IMR-90 (cell line): Measurements from ENCODE around the gene MBTD1. TPM values are rescaled to one million over a fixed set of nuclear protein-coding genes. Genes with fewer than 3 reads are reported as not detected.

Experiments used
- ATAC-seq: fragments of 200-7000 bp; cut with Tn5 transposase; 2 replicates; pipeline ENCODE4 v1.9.1; 2020; ENCODE audit warnings: low read depth, mild to moderate bottlenecking, moderate library complexity
- BruUV-seq: library from RNA; stranded (reverse); fragments of 400-500 nt; replicated peaks from 2 replicates; lab custom pipeline; 2021; lab: Mats Ljungman, UMichigan
- CTCF ChIA-PET: fragments of 300-600 bp; formaldehyde crosslinking; extraction: SDS; loops from one replicate; lab custom pipeline; 2021; ENCODE audit warnings: antibody characterized with exemption; lab: Yijun Ruan, JAX
- POLR2A ChIA-PET: fragments of 300-600 bp; sonication (Branson Sonifier 250); formaldehyde crosslinking; loops from one replicate; lab custom pipeline; 2022; ENCODE audit warnings: antibody characterized with exemption; ENCODE audit not compliant: unreplicated experiment; lab: Charles Lee
- DNase-seq: peaks from one replicate; pipeline ENCODE4 v3.0.0; 2013
- H2AFZ ChIP-seq: replicated peaks from 2 replicates; pipeline ENCODE3; 2013; ENCODE audit warnings: low read length, mild to moderate bottlenecking; ENCODE audit not compliant: poor library complexity
- H2AK5ac ChIP-seq: 2 replicates; pipeline ENCODE4 v1.6.1; 2013; ENCODE audit warnings: low read depth, low read length, inconsistent platforms
- H2AK9ac ChIP-seq: replicated peaks from 2 replicates; pipeline ENCODE3; 2013; ENCODE audit warnings: mild to moderate bottlenecking, low read depth, low read length, moderate library complexity; ENCODE audit not compliant: poor library complexity
- H2BK120ac ChIP-seq: 2 replicates; pipeline ENCODE4 v1.6.1; 2013; ENCODE audit warnings: low read depth, low read length, inconsistent platforms
- H2BK15ac ChIP-seq: 3 replicates; pipeline ENCODE4 v1.6.1; 2013; ENCODE audit warnings: low read depth, low read length, inconsistent platforms
- H2BK20ac ChIP-seq: 2 replicates; pipeline ENCODE4 v1.6.1; 2013; ENCODE audit warnings: low read depth, mild to moderate bottlenecking, inconsistent platforms, low read length, moderate library complexity
- H2BK5ac ChIP-seq: 2 replicates; pipeline ENCODE4 v1.6.1; 2013; ENCODE audit warnings: mild to moderate bottlenecking, low read depth, low read length, inconsistent platforms; ENCODE audit not compliant: poor library complexity, severe bottlenecking
- H3K14ac ChIP-seq: replicated peaks from 2 replicates; pipeline ENCODE4 v1.6.1; 2013; ENCODE audit warnings: low read depth, low read length, inconsistent platforms
- H3K18ac ChIP-seq: 2 replicates; pipeline ENCODE4 v1.6.1; 2013; ENCODE audit warnings: low read depth, low read length, control low read depth
- H3K23ac ChIP-seq: 2 replicates; pipeline ENCODE4 v1.6.1; 2013; ENCODE audit warnings: low read depth, low read length, inconsistent platforms
- H3K27ac ChIP-seq: 2 replicates; pipeline ENCODE4 v1.5.1; 2013; ENCODE audit warnings: mild to moderate bottlenecking, control low read depth, low read length; ENCODE audit not compliant: insufficient read depth
- H3K27me3 ChIP-seq: 2 replicates; pipeline ENCODE4 v1.6.1; 2013; ENCODE audit warnings: low read length; ENCODE audit not compliant: control insufficient read depth, insufficient read depth
- H3K36me3 ChIP-seq: 2 replicates; pipeline ENCODE4 v1.6.1; 2013; ENCODE audit warnings: low read length, mixed read lengths; ENCODE audit not compliant: control insufficient read depth, insufficient read depth
- H3K4ac ChIP-seq: 2 replicates; pipeline ENCODE4 v1.6.1; 2013; ENCODE audit warnings: low read depth, low read length, inconsistent platforms
- H3K4me1 ChIP-seq: 2 replicates; pipeline ENCODE4 v1.6.1; 2013; ENCODE audit warnings: low read length, mixed read lengths; ENCODE audit not compliant: control insufficient read depth, insufficient read depth
- H3K4me2 ChIP-seq: 2 replicates; pipeline ENCODE4 v1.6.1; 2013; ENCODE audit warnings: low read depth, mild to moderate bottlenecking, control low read depth, low read length, moderate library complexity
- H3K4me3 ChIP-seq: 2 replicates; pipeline ENCODE4 v1.5.1; 2013; ENCODE audit warnings: low read depth, mild to moderate bottlenecking, control low read depth, low read length, moderate library complexity; ENCODE audit not compliant: insufficient read depth
- H3K56ac ChIP-seq: 2 replicates; pipeline ENCODE4 v1.6.1; 2013; ENCODE audit warnings: low read length, inconsistent platforms; ENCODE audit not compliant: insufficient read depth; ENCODE audit errors: extremely low read depth
- H3K79me1 ChIP-seq, 2 experiments: 2 replicates each; pipeline ENCODE4 v1.6.1; 2013; ENCODE audit warnings: low read length in 2 of 2, inconsistent platforms in 1 of 2, low read depth in 1 of 2
- H3K9ac ChIP-seq: 2 replicates; pipeline ENCODE4 v1.6.1; 2013; ENCODE audit warnings: low read depth, low read length, control low read depth
- H3K9me1 ChIP-seq: 2 replicates; pipeline ENCODE4 v1.6.1; 2013; ENCODE audit warnings: low read length, inconsistent platforms; ENCODE audit not compliant: insufficient read depth
- H3K9me3 ChIP-seq: 2 replicates; pipeline ENCODE4 v1.6.1; 2013; ENCODE audit warnings: low read length; ENCODE audit not compliant: control insufficient read depth, insufficient read depth
- H4K20me1 ChIP-seq: 2 replicates; pipeline ENCODE4 v1.6.1; 2013; ENCODE audit warnings: low read length, inconsistent platforms; ENCODE audit not compliant: insufficient read depth
- H4K5ac ChIP-seq: 2 replicates; pipeline ENCODE4 v1.6.1; 2013; ENCODE audit warnings: mild to moderate bottlenecking, low read depth, low read length, control low read depth
- H4K8ac ChIP-seq, 2 experiments: 2 replicates each; pipeline ENCODE4 v1.6.1; 2013; ENCODE audit warnings: low read depth in 2 of 2, low read length in 2 of 2, control low read depth in 1 of 2, inconsistent platforms in 1 of 2
- H4K91ac ChIP-seq: 2 replicates; pipeline ENCODE4 v1.6.1; 2013; ENCODE audit warnings: low read depth, low read length, inconsistent platforms; ENCODE audit not compliant: insufficient read depth
- BHLHE40 ChIP-seq: fragments of 150-350 bp; IDR thresholded peaks from 2 replicates; pipeline ENCODE4 v1.6.1; 2016; ENCODE audit warnings: mild to moderate bottlenecking, low read depth, low read length
- CEBPB ChIP-seq: IDR thresholded peaks from 2 replicates; pipeline ENCODE4 v1.6.1; 2012; ENCODE audit warnings: low read depth, low read length, improper control_type of control experiment
- CHD1 ChIP-seq: IDR thresholded peaks from 2 replicates; pipeline ENCODE4 v1.6.1; 2012; ENCODE audit warnings: low read depth, low read length, improper control_type of control experiment
- FOS ChIP-seq: fragments of 150-350 bp; IDR thresholded peaks from 2 replicates; pipeline ENCODE4 v1.6.1; 2016; ENCODE audit warnings: low read depth, low read length
- MAFK ChIP-seq: IDR thresholded peaks from 2 replicates; pipeline ENCODE4 v1.6.1; 2012; ENCODE audit warnings: low read depth, low read length, improper control_type of control experiment
- MAZ ChIP-seq: IDR thresholded peaks from 2 replicates; pipeline ENCODE4 v1.6.1; 2012; ENCODE audit warnings: low read depth, mild to moderate bottlenecking, low read length, improper control_type of control experiment, moderate library complexity, borderline replicate concordance
- MXI1 ChIP-seq: IDR thresholded peaks from 2 replicates; pipeline ENCODE4 v1.6.1; 2012; ENCODE audit warnings: low read depth, mild to moderate bottlenecking, low read length, moderate library complexity, borderline replicate concordance
- NFE2L2 ChIP-seq: fragments of 150-350 bp; IDR thresholded peaks from 2 replicates; pipeline ENCODE4 v1.6.1; 2016; ENCODE audit warnings: low read depth, mild to moderate bottlenecking, low read length
- POLR2A ChIP-seq: IDR thresholded peaks from 2 replicates; pipeline ENCODE4 v1.6.1; 2012; ENCODE audit warnings: mild to moderate bottlenecking, low read depth, low read length
- RAD21 ChIP-seq: IDR thresholded peaks from 2 replicates; pipeline ENCODE4 v1.6.1; 2012; ENCODE audit warnings: low read length, improper control_type of control experiment
- RCOR1 ChIP-seq: IDR thresholded peaks from 2 replicates; pipeline ENCODE4 v1.6.1; 2012; ENCODE audit warnings: mild to moderate bottlenecking, low read length, improper control_type of control experiment; ENCODE audit not compliant: insufficient replicate concordance
- RFX5 ChIP-seq: IDR thresholded peaks from 2 replicates; pipeline ENCODE4 v1.8.0; 2012; ENCODE audit warnings: low read depth, mild to moderate bottlenecking, low read length, moderate library complexity
- SMC3 ChIP-seq: fragments of 150-350 bp; IDR thresholded peaks from 2 replicates; pipeline ENCODE4 v1.6.1; 2016; ENCODE audit warnings: low read depth, mild to moderate bottlenecking, antibody characterized with exemption, low read length, moderate library complexity
- WGBS, 2 experiments: methylation state at CpG; one replicate each; pipeline versions ENCODE4 v1.1.5 to v1.1.7; 2013; ENCODE audit warnings: missing lambda C conversion rate in 2 of 2; ENCODE audit not compliant: insufficient read length in 1 of 2; ENCODE audit errors: extremely low coverage in 2 of 2; 5-methylcytosine and 5-hydroxymethylcytosine counted together
- dilution Hi-C: fragments of 300-500 bp; cut with HindIII; formaldehyde crosslinking; loops from one replicate; pipeline ENCODE4 v1.14.3; 2018; ENCODE audit warnings: low sequenced_read_pairs; ENCODE audit not compliant: unreplicated experiment
- in situ Hi-C: fragments of 300-500 bp; cut with MboI; formaldehyde crosslinking; loops from 3 replicates; pipeline ENCODE4 v1.14.3; 2019; ENCODE audit warnings: low sequenced_read_pairs, inconsistent platforms, mixed read lengths
- intact Hi-C: fragments of 100-400 bp; cut with micrococcal nuclease; formaldehyde crosslinking; loops from 2 replicates; pipeline ENCODE4 v1.10.0; 2022
- polyA plus RNA-seq, 3 experiments: library from polyadenylated mRNA; depleted of rRNA; stranded (reverse); fragments of >200 nt; gene quantifications; 2 replicates each; pipeline ENCODE4 v1.2.3, GENCODE V29; 2012; ENCODE audit warnings: low replicate concordance in 1 of 3
- total RNA-seq: library from RNA; depleted of rRNA; stranded (reverse); fragments of >200 nt; gene quantifications from 2 replicates; pipeline ENCODE4 v1.2.3, GENCODE V29; 2012
- TF ChIP-seq, protein P1 (sequence below): conservative IDR thresholded peaks from 2 replicates; pipeline ENCODE4 v1.5.1; 2012; ENCODE audit warnings: mild to moderate bottlenecking, low read depth, low read length, improper control_type of control experiment
- TF ChIP-seq, protein P2 (sequence below): fragments of 150-350 bp; IDR thresholded peaks from 2 replicates; pipeline ENCODE4 v1.6.1; 2017; ENCODE audit warnings: mild to moderate bottlenecking, antibody characterized with exemption, low read length, low read depth
- TF ChIP-seq, protein P3 (sequence below): fragments of 150-350 bp; IDR thresholded peaks from 2 replicates; pipeline ENCODE4 v1.6.1; 2016; ENCODE audit warnings: low read depth, mild to moderate bottlenecking, low read length, moderate library complexity, borderline replicate concordance

Gene MBTD1
- total and polyA plus RNA-seq, 2 of the 4 experiments (the other 2 are of a cell fraction) = 3.2 to 5.6 TPM

DNA sequence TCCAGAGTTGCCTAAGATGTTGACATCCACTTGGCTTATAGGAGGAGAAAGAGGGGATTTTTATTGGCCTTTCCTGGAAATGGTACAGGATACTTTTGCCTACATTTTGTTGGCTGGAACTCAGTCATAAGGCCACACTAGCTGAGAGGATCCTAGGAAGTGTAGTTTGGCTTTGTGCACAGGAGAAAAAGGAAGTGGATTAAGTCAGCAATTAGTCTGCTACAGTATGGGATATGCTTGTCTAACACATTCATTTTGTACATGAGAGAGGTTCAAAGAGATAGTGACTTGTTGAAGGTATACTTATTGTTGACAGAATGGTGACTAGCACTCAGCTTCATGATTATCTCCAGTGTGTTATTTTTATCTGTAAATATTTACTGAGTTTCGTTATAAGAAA, 10.8 kb upstream of the MBTD1 start:
- no peak overlapping the region for H3K4me2 ChIP-seq
- peaks cover under 1% of the 10 kb centered on the region for H3K4me1 ChIP-seq
- no peak overlapping the region for H3K27ac ChIP-seq
- DNase-seq = no peak
- no peak overlapping the region for H3K56ac ChIP-seq
- no peak overlapping the region for H3K9ac ChIP-seq
- no peak overlapping the region for H3K23ac ChIP-seq
- no peak overlapping the region for H2BK5ac ChIP-seq
- dilution Hi-C loops (no loop called here), intact Hi-C loops (no loop called here), in situ Hi-C loops (no loop called here)
- H3K18ac ChIP-seq = no peak overlapping the region
- no peak overlapping the region for H2BK20ac ChIP-seq
- no peak overlapping the region for H2BK120ac ChIP-seq
- H4K8ac ChIP-seq = no peak overlapping the region
- no CpG with 5 or more reads among the region's 1 CpG for WGBS, 2 experiments
- ChIA-PET CTCF (no interaction called here), POLR2A (no interaction called here)
- H2BK15ac ChIP-seq = no peak overlapping the region
- no peaks in the 10 kb centered on the region for H3K9me1 ChIP-seq
- H3K79me1 ChIP-seq = peaks cover 13 to 33% of the 10 kb centered on the region in 2 experiments
- no peak overlapping the region for H3K4ac ChIP-seq
- H3K27me3 ChIP-seq = no peaks in the 10 kb centered on the region
- H4K5ac ChIP-seq = no peak overlapping the region; the same call in 1 of the 2 replicates
- H2AFZ ChIP-seq = no peak overlapping the region
- H3K9me3 ChIP-seq = no peaks in the 10 kb centered on the region
- no peak overlapping the region for H2AK5ac ChIP-seq
- H3K14ac ChIP-seq = no peak overlapping the region
- H4K20me1 ChIP-seq = peaks cover 9% of the 10 kb centered on the region
- no peak overlapping the region for H2AK9ac ChIP-seq
- TF ChIP-seq FOS = no peak
- TF ChIP-seq, protein P1, sequence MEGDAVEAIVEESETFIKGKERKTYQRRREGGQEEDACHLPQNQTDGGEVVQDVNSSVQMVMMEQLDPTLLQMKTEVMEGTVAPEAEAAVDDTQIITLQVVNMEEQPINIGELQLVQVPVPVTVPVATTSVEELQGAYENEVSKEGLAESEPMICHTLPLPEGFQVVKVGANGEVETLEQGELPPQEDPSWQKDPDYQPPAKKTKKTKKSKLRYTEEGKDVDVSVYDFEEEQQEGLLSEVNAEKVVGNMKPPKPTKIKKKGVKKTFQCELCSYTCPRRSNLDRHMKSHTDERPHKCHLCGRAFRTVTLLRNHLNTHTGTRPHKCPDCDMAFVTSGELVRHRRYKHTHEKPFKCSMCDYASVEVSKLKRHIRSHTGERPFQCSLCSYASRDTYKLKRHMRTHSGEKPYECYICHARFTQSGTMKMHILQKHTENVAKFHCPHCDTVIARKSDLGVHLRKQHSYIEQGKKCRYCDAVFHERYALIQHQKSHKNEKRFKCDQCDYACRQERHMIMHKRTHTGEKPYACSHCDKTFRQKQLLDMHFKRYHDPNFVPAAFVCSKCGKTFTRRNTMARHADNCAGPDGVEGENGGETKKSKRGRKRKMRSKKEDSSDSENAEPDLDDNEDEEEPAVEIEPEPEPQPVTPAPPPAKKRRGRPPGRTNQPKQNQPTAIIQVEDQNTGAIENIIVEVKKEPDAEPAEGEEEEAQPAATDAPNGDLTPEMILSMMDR = no peak
- no peak for TF ChIP-seq NFE2L2
- TF ChIP-seq CHD1 = no peak
- no peak for TF ChIP-seq RAD21
- no peak for TF ChIP-seq MXI1
- no peak for TF ChIP-seq BHLHE40
- TF ChIP-seq RFX5 = no peak
- TF ChIP-seq POLR2A = no peak
- TF ChIP-seq, protein P2, sequence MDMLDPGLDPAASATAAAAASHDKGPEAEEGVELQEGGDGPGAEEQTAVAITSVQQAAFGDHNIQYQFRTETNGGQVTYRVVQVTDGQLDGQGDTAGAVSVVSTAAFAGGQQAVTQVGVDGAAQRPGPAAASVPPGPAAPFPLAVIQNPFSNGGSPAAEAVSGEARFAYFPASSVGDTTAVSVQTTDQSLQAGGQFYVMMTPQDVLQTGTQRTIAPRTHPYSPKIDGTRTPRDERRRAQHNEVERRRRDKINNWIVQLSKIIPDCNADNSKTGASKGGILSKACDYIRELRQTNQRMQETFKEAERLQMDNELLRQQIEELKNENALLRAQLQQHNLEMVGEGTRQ = no peak
- TF ChIP-seq, protein P3, sequence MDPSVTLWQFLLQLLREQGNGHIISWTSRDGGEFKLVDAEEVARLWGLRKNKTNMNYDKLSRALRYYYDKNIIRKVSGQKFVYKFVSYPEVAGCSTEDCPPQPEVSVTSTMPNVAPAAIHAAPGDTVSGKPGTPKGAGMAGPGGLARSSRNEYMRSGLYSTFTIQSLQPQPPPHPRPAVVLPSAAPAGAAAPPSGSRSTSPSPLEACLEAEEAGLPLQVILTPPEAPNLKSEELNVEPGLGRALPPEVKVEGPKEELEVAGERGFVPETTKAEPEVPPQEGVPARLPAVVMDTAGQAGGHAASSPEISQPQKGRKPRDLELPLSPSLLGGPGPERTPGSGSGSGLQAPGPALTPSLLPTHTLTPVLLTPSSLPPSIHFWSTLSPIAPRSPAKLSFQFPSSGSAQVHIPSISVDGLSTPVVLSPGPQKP = no peak
- TF ChIP-seq CEBPB = no peak
- no peak for TF ChIP-seq MAZ
- no peak for TF ChIP-seq RCOR1
- no peak for TF ChIP-seq MAFK
- no peak for TF ChIP-seq SMC3
- ATAC-seq = peak; percentile 21; the same call in 1 of the 2 replicates
- no peak overlapping the region for H3K4me3 ChIP-seq
- peaks cover 19% of the 10 kb centered on the region for H3K36me3 ChIP-seq
- H4K91ac ChIP-seq = no peak overlapping the region
- no TSS peak for BruUV-seq
